GM13977 (cell line): ENCODE data around the gene OPCML.

ENCODE experiments used
- DNase-seq: peaks from one replicate; pipeline ENCODE4 v3.0.0; 2012; ENCODE audit warnings: low spot score
- CTCF ChIP-seq: IDR thresholded peaks from 2 replicates; pipeline ENCODE4 v1.5.1; 2012; ENCODE audit warnings: mild to moderate bottlenecking, control low read depth; ENCODE audit not compliant: insufficient read depth; ENCODE audit errors: extremely low read depth, missing control alignments
- in situ Hi-C: fragments of 300-500 bp; cut with MboI; formaldehyde crosslinking; loops from one replicate; pipeline ENCODE4 v1.12.0; 2022; ENCODE audit warnings: low sequenced_read_pairs, low pct_unique_long_range_greater_than_20kb, mixed read lengths, inconsistent platforms; ENCODE audit not compliant: unreplicated experiment

Gene OPCML

GRCh38 chr11:132790466-132790865 lies 741.8 kb downstream of the OPCML start:
- in situ Hi-C loops, result no loop called here
- no peak for DNase-seq
- no peak for TF ChIP-seq CTCF

GRCh38 chr11:132788816-132789325 lies 743.4 kb downstream of the OPCML start:
- no peak for DNase-seq
- in situ Hi-C loops, result no loop called here
- TF ChIP-seq CTCF, result no peak

DNA sequence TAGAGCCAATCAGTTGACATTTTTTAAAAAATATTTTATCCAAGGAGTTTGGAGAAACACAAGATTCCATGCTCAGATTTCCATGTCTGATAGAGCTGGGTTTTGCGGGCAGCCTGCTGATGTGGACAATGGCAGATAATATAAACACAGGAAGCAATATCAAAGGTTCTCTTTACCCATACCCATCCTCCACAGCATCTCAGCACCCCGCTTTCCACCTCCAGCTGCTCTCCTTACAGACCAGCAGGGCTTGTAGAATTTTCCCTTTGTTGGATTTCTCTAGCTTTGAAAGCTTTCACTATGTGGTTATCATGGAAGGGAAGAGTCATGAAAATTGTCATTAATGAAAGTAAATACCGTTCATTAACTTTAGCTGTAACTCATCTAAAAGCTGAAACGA lies 746.4 kb downstream of the OPCML start:
- no peak for TF ChIP-seq CTCF
- in situ Hi-C loops, result no loop called here

DNA sequence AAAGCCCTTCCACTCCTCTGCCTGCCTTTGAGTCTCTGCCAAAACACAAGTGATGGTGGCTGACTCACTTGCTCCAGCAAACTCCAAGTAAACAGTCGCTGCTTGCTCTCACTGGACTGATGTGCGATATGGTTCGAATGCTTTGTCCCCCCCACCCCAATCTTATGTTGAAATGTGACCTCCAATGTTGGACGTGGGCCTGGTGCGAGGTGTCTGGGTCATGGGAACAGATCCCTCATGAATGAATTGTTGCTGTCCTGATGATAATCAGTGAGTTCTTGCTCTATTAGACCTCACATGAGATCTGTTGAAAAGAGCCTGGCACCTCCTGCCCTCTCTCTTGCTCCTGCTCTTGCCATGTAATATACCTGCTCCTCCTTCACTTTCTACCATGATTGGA lies 747.9 kb downstream of the OPCML start:
- no peak for DNase-seq
- no peak for TF ChIP-seq CTCF
- in situ Hi-C loops, result no loop called here

More for the DNA sequence above, 746.4 kb downstream of the OPCML start:
- DNase-seq, result no peak

- TF ChIP-seq CTCF, result no peak
- in situ Hi-C loops, result no loop called here
- no peak for DNase-seq
Measured at GRCh38 chr11:132782102-132782501, 750.2 kb downstream of the OPCML start.

DNA sequence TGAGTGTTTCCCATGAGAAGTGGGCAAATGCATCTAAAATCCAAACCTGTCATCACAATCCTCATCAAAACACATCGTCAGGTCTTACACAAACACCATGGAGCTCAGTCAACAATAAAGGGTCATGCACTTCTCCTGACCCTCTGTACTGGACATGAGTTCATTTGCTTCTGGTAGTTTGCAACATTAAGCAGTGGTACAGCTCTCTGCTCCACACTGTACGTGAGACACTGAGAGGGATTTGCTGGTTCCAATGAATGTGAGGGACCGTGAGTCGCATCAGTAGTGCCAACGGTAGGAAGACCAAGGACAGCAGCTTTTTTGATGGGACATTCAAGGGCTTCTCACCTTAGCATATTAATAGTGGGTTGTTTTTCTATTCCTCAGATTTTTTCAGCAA lies 752.3 kb downstream of the OPCML start:
- in situ Hi-C loops, result no loop called here
- no peak for TF ChIP-seq CTCF
- DNase-seq, result no peak

DNA sequence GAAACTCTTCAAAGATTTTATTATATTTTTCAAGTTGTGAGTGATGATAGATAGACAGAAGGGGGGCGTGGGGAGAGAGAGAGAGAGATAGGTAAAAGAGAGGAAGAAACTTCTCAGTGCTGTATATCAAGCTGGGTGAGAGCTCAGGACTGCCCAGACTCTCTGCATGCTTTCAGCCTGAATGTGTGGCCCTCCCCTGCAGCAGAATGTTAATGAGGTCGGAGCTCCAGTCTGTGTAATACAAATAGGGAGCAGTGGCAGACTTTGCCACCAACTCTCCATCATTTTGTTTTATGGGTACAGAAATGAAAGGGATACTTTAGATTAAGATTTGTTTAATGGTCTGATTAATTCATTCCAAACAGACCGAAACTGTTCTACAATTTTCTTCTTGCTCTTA lies 752.8 kb downstream of the OPCML start:
- TF ChIP-seq CTCF, result no peak

More for the DNA sequence above, 752.8 kb downstream of the OPCML start:
- in situ Hi-C loops, result no loop called here
- DNase-seq, result no peak
